T-helper 2 cell treated with Interferon-gamma antibody and Interleukin-4, amounts not matched to agents 100 ng/mL and 5 ng/mL, for 36 hours (primary cell): Measurements from ENCODE around the gene ZSWIM8. TPM values are rescaled to one million over a fixed set of nuclear protein-coding genes. Genes with fewer than 3 reads are reported as not detected.
"Not testable (repeated sequence)": the region's sequence is repeated elsewhere in the genome, so short reads cannot be mapped to it uniquely, and the experiment has no call there.

Experiments used
- intact Hi-C: fragments of 100-400 bp; cut with micrococcal nuclease; formaldehyde crosslinking; loops from one replicate; pipeline ENCODE4 v1.15.1; 2023
- total RNA-seq: library from RNA; stranded (reverse); gene quantifications from 2 replicates; pipeline ENCODE4 v1.2.3, GENCODE V29; 2022

Gene ZSWIM8
- total RNA-seq, 1 donor from 2014 or later = 60.6 TPM

- intact Hi-C loops = no loop called here
These were observed 8.1 kb downstream of the ZSWIM8 start for GRCh38 chr10:73793456-73793855.

- intact Hi-C loops = not testable (repeated sequence)
These were observed 10.1 kb downstream of the ZSWIM8 start for GRCh38 chr10:73795491-73795890.

GRCh38 chr10:73796035-73796434, 10.6 kb downstream of the ZSWIM8 start:
- intact Hi-C loops = not testable (repeated sequence)

GRCh38 chr10:73796766-73797165, 11.4 kb downstream of the ZSWIM8 start:
- intact Hi-C loops = no loop called here

- intact Hi-C loops = no loop called here
These were observed 12.1 kb downstream of the ZSWIM8 start for GRCh38 chr10:73797324-73798025.

GRCh38 chr10:73798087-73798486, 12.7 kb downstream of the ZSWIM8 start:
- intact Hi-C loops = no loop called here

GRCh38 chr10:73798927-73799560, 13.6 kb downstream of the ZSWIM8 start:
- intact Hi-C loops = no loop called here

GRCh38 chr10:73799899-73800559, 14.6 kb downstream of the ZSWIM8 start:
- intact Hi-C loops = no loop called here

- intact Hi-C loops = no loop called here
These were observed 15.3 kb downstream of the ZSWIM8 start for GRCh38 chr10:73800560-73801252.

- intact Hi-C loops = no loop called here
These were observed 15.8 kb downstream of the ZSWIM8 start for GRCh38 chr10:73801253-73801590.

GRCh38 chr10:73802276-73802991, 17.0 kb downstream of the ZSWIM8 start:
- intact Hi-C loops = no loop called here

GRCh38 chr10:73803680-73804286, 18.4 kb downstream of the ZSWIM8 start:
- intact Hi-C loops = no loop called here

- intact Hi-C loops = no loop called here
These were observed 21.0 kb downstream of the ZSWIM8 start for GRCh38 chr10:73806176-73806950.

- intact Hi-C loops = no loop called here
These were observed 22.1 kb downstream of the ZSWIM8 start for GRCh38 chr10:73807471-73807870.

- intact Hi-C loops = no loop called here
These were observed 22.8 kb downstream of the ZSWIM8 start for GRCh38 chr10:73808021-73808815.

GRCh38 chr10:73809061-73809818, 23.8 kb downstream of the ZSWIM8 start:
- intact Hi-C loops = no loop called here

GRCh38 chr10:73810358-73810734, 24.9 kb downstream of the ZSWIM8 start:
- intact Hi-C loops = loop anchor here (2.0 to 5.0 kb wide), 3 partner anchors 38 to 313 kb away; partner anchors contain the start of gene PPP3CB

- intact Hi-C loops = loop anchor here (1.0 to 5.0 kb wide), 5 partner anchors 26 to 314 kb away; partner anchors contain the start of genes PPP3CB, SEC24C and ZSWIM8
These were observed 25.5 kb downstream of the ZSWIM8 start for GRCh38 chr10:73810735-73811465.
